HG03280 (cell line): ENCODE results near the gene SLC6A11.

Source experiments
- ATAC-seq: cut with Tn5 transposase; IDR thresholded peaks from one replicate; pipeline ENCODE4 v1.9.1; 2021; ENCODE audit warnings: mild to moderate bottlenecking, moderate library complexity; ENCODE audit not compliant: unreplicated experiment

The SLC6A11 gene

DNA sequence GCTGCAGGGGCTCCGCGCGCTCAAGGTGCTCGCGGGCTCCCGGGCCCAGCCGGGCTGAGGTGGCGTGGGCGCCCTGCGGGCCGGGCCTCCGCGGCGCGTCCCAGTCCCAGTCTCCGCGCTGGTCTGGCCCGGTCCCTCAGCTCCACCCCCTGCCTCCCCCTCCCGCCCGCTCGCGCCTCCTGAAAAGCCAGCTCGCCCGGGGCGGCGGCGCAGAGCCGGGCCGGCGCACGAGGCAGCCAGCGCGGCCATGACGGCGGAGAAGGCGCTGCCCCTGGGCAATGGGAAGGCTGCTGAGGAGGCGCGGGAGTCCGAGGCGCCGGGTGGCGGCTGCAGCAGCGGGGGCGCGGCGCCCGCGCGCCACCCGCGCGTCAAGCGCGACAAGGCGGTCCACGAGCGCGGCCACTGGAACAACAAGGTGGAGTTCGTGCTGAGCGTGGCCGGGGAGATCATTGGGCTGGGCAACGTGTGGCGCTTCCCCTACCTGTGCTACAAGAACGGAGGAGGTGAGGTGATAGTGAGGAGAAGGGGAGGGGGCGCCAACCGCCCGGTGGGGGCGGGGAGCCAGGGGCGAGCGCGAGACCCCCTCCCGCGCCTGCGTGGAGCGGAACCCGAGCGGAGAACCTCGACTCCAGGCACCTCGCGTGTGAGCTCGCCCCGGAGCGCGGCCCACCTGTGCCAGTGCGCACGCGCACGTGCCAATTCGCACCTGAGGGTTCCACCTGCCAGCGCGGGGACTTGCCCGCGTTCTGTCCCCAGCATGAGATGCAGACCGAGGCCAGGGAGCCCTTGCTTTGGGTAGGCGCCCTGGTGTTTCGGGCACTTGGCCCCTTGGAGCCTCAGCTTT lies at the start of gene SLC6A11:
SLC6A11 (plus strand) TSS at position 210 of the 844 bp plus-strand sequence; CDS start at position 248, 38 bp downstream.
- no peak for ATAC-seq

GRCh38 chr3:10768708-10769394 lies 47.2 kb upstream of the SLC6A11 start:
- no peak for ATAC-seq

- no peak for ATAC-seq
These were observed 45.5 kb upstream of the SLC6A11 start for GRCh38 chr3:10770547-10770946.

GRCh38 chr3:10770981-10771380 lies 45.0 kb upstream of the SLC6A11 start:
- no peak for ATAC-seq

- no peak for ATAC-seq
These were observed 44.4 kb upstream of the SLC6A11 start for GRCh38 chr3:10771486-10772270.

DNA sequence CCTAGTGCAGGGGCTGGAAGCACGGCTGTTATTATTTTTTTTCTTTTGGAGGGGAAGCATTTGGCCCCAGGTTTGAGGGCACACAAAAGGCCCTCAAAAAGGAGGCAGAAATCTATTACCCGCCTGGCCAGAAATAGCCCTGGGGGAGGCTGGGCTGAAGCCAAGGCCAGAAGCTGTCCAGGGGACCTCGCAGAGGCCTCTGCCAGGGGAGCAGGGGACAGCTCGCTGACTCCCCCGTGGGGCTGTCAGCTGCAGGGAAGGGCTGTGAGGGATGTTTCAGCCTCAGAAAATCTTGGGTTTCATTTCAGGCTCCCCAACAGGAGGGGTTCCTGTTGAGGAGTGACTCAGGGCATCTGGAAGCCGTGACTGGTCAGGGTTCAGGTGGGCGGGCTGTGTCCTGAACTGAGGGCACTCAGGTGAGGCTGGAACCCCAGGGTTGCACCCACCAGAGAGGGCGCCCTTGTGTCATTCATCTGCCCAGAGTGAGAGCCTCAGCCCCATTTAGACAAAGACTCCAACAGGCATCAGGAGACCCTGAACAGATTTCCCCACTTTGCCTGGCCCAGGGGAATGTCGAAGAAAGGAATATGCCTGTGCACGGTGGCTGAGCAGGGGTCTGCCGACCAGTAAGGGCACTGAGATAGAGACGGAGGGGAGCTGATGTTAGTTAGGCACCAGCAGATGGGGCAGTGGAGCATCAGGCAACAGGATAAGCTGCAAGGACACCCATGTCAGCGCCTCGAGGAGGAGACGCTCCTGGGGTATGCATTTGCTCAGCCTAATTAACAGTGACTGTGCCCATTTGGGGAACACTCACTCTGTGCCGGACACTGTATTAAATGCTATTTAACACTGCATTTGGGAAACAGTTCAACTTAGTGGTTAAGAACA lies 43.5 kb upstream of the SLC6A11 start:
- ATAC-seq: no peak

DNA sequence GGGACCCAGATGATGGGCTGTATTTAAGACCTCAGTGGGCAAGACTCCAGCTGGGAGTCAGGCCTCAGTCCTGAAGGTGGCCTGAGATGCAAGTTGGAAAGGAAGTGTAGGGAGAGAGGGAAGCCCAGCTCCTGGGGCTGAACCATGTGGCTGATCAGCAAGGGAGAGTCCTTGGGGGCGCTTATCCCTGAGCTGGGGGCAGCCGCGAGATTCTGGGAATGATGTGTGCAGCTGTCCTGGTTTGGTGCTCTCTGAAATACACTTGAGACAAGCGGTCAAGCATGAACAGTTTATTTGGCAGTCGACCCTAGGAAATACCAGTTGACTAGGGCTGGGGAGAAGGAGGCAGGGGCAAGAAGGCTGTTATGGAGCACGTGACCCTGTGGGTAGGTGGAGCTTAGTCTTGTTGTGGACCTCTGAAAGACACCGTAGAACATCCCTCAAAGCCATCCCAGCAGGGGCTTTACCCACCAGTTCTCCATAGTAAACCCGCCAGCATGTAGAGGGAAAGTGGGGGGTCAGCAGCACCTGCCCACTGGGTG lies 41.8 kb upstream of the SLC6A11 start:
- ATAC-seq: no peak

GRCh38 chr3:10774825-10775224 lies 41.2 kb upstream of the SLC6A11 start:
- ATAC-seq: no peak

DNA sequence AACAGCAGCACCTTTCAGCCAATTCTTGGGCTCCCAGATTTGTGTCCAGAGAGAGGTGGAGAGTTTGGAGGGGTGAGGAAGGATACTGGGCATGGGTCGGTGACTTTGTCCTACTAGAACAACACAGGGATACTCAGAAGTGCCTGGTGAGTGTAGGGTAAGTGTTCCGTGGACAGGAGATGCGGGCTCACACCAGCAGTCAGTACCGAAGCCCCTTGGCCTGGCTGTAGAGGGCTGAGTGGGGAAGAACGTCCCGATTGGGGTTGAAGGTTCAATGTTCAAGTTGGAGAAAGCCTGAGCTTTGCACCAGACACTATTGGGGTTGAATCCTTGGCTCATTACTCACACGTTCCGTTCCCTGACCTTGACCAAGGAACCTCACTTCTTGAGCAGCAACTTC lies 40.8 kb upstream of the SLC6A11 start:
- no peak for ATAC-seq

DNA sequence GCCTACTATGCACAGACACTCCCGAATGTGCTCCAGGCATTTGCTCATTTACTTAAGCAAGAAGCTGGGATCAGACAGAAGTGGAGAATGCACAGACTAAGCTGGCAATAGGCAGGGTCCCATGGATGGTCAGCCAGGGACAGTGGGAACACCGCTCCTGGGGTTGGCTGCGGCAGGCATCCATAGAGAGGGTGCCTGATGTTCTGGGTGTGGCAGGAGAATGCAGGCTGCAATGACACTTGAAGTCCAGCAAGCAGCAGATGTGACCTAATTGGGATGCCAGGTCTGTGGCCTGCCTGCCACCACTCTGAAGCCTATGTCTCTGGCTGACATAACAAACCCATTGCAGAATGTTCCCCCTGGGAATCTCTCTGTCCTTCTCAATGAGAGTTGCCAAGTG lies 40.2 kb upstream of the SLC6A11 start:
- no peak for ATAC-seq

- no peak for ATAC-seq
These were observed 38.4 kb upstream of the SLC6A11 start for GRCh38 chr3:10777627-10778026.

- no peak for ATAC-seq
These were observed 37.3 kb upstream of the SLC6A11 start for GRCh38 chr3:10778492-10779292.

DNA sequence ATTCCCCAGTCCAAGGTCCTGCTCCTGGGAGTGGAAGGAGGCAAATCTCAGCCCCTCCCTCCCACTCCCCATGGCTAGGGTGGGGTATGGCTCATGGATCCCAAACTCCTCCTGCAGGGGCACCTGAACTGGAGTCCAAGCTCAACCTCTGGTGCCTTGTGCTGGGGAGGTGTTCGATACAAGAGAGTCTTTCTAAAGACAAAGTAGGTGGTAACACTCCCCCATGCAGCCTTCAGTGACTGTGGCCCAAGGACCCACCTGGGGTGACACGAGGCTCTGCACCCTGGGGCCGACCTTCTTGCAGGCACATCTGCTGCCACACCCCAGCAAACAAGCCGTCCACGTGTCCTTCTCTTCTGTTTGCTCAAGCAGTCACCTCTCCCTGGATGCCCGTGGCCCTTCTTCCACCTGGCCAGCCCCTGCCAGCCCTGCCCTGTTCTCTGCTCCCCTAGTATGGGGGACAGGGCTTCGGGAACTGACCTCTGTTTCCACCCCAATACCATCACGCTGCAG lies 36.7 kb upstream of the SLC6A11 start:
- ATAC-seq: no peak

GRCh38 chr3:10780243-10780642 lies 35.8 kb upstream of the SLC6A11 start:
- ATAC-seq: no peak

- no peak for ATAC-seq
These were observed 35.1 kb upstream of the SLC6A11 start for GRCh38 chr3:10780922-10781321.

DNA sequence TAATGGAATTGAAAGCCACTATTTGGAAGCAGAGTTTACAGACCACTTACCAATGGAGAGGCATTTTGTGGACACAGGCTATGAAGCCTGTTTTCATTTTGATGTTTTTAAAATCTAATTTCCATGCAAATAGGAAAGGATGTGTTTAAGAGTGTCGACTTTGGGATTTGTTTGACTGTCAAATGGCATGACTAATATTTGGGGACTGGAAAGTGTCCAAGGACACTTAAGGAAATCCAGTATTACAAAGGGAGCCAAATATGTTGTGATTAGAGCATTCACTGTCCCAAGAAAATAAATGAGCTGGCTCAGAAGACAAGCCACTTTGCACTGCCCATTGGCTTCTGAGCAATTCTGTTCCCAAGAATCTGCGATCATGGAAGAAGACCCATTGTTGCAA lies 34.0 kb upstream of the SLC6A11 start:
- ATAC-seq: no peak

DNA sequence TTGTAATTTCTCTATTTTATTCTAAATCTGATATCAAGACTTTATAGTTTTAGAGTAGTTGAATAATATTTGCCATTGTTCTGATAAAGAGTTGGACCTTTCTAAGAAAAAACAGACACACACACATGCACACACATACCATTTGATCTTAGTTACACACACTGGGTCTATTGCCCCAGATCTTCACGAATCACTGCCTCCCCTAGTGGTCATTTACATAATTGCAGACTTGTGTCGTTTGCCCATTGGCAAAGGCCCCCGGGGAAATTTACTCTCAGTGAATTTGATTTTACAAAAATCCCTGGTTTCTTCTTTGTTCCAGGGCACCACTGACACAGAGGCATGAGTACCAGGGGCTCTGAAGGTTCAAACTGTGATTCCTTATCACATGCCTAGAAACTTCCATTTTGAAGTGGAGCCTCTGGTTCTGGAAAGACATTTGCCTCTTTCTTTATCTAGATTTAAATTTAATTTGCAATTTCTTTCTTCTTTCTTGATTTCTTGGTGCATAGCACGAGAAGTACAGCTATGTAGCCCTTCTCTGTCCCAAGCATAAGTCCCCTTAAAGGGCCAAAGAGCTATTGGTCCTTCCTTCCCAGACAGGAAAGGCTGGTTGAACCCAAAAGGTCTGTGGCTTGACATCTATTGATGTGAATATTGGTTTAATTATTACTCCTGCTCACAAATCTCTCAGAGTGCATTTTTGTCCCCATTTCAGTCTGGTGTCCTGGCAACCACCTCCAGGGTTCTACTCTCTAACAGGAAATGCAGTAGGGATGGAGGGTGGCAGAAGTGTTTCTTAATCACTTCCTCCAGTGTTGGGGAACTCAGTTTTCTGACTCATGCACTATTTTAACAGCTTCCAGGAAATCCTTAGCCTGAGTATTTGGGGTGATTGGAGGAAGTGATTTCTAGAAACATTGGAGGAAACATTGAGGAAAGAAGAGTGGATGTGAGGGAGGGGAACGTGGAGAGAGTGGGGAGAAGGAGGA lies 32.4 kb upstream of the SLC6A11 start:
- ATAC-seq: no peak

- no peak for ATAC-seq
These were observed 29.4 kb upstream of the SLC6A11 start for GRCh38 chr3:10786640-10787039.
